GM18868 (cell line): ENCODE data around the gene SEMA3D.
"Not testable (repeated sequence)": the region's sequence is repeated elsewhere in the genome, so short reads cannot be mapped to it uniquely, and the experiment has no call there.

Source experiments
- ATAC-seq: cut with Tn5 transposase; IDR thresholded peaks from one replicate; pipeline ENCODE4 v1.9.1; 2021; ENCODE audit warnings: mild to moderate bottlenecking, moderate library complexity; ENCODE audit not compliant: unreplicated experiment

Gene SEMA3D

GRCh38 chr7:85000735-85001350, 186.0 kb downstream of the SEMA3D start:
- no peak for ATAC-seq

GRCh38 chr7:84999450-84999849, 187.4 kb downstream of the SEMA3D start:
- ATAC-seq = no peak

DNA sequence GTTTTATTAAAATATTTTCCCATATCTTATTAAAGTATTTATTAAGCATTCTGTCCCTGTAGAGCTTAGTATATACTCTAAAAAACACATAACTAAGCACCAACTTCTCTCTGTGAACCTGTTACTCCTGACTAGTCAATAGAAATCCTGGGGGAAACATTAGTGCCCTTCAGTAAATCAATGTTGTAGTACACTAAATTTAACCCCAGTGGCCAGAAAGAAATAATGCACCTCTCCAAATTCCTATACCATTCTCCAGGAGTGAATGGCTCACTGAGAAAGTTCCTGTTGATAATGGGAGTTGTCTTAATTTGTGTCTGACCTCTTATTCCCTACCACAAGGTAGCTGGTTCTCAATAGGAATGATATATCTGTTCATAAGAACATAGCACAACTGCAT, 188.2 kb downstream of the SEMA3D start:
- no peak for ATAC-seq

DNA sequence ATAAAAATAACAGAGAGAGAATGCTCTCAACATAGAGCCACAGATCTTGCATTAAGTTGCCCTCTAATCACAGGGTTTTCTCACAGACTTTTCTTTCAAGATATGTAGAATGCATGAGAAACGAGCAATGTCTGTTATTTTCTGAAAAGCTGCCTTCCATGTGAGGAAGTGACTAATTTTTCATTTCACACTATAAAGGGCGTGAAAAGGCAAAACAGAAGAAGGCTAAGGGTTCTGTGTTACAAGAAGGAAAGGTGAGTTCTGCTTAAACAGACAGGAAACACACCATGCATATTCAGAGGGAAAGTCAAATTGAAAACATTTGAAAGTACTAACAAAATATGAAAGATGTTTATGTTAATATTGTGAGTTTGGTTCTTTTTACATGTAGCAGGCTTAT, 189.2 kb downstream of the SEMA3D start:
- ATAC-seq = no peak

- not testable (repeated sequence) for ATAC-seq
Observed at GRCh38 chr7:84992954-84993353, 193.9 kb downstream of the SEMA3D start.

- ATAC-seq = no peak
Observed at GRCh38 chr7:84985073-84985784, 201.6 kb downstream of the SEMA3D start.

GRCh38 chr7:84982199-84982598, 204.7 kb downstream of the SEMA3D start:
- no peak for ATAC-seq

- ATAC-seq = no peak
Observed at GRCh38 chr7:84981055-84981976, 205.5 kb downstream of the SEMA3D start.

- no peak for ATAC-seq
Observed at GRCh38 chr7:84975586-84976185, 211.2 kb downstream of the SEMA3D start.

- ATAC-seq = no peak
Observed at GRCh38 chr7:84971360-84971759, 215.5 kb downstream of the SEMA3D start.

DNA sequence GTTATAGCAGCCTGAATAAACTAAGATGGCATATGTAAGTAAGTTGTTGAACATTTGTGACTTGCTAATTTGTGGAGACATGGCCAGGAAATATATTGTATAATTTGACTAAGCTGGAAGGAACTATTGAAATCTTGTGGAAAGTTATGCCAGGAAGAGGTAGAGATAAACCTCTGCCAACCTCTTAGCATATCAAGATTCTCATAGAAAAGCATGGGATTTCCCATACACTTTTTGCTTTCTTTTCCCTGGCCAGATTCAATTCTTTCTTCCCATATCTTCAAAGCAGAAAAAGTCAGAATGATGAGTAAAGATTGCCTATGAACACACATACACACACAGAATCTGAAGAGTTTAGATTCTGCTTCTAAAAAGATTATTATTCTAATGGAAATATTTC, 216.2 kb downstream of the SEMA3D start:
- ATAC-seq = no peak

- ATAC-seq = no peak
Observed at GRCh38 chr7:84953234-84953633, 233.6 kb downstream of the SEMA3D start.

DNA sequence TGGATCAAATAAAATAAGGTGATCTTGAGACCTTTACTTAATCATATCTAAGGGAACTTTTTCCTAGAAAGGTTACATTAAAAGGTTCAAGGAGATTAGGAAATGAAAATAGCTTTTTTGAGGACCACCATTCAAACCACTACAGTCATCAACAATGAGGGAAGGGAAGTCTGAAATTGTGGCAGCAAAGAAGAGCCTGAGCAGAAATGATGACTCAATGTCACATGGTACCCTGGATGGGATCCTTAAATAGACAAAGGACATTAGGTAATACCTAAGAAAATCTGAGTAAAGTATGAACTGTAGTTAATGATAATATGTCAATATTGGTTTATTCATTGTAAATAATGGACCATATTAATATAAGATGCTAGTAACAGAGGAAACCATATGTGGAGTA, 236.0 kb downstream of the SEMA3D start:
- no peak for ATAC-seq

DNA sequence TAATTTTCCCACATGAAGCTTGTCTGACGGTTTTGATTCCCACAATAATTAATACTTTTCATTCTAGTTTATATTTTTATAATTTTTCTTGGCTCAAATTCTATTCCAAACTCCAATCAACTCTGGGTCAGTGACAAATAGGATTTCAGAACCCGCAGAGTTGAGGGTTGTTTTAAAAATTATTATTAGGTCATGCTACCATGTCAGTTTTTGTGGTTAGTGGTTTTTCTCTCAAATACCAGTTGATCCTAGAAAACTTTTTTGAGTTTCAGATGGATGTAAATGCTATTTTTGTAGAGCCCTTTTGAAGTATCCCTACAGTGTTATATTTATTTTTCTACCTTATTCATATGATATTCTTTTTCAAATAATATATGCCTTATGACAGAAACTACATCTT, 237.4 kb downstream of the SEMA3D start:
- ATAC-seq = no peak

- ATAC-seq = no peak
Observed at GRCh38 chr7:84949067-84949466, 237.8 kb downstream of the SEMA3D start.

DNA sequence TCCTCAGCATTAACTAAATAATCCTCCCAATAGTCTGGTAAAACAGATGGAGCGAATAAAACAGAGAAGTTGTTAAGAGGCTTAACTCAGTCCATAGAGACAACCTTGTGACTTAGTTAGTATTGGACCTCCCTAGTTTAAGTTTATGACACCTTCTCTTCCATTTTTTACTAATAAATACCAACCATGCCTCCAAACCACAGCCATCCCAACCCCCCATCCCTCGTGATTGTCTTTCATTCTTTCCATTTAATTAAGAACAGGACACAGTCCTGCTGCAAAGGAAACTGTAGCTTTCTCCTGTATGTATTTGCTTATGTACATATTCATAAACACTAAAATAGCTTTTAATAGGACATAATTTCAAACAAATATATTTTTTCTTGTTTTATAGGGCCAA, 238.2 kb downstream of the SEMA3D start:
- ATAC-seq = no peak

DNA sequence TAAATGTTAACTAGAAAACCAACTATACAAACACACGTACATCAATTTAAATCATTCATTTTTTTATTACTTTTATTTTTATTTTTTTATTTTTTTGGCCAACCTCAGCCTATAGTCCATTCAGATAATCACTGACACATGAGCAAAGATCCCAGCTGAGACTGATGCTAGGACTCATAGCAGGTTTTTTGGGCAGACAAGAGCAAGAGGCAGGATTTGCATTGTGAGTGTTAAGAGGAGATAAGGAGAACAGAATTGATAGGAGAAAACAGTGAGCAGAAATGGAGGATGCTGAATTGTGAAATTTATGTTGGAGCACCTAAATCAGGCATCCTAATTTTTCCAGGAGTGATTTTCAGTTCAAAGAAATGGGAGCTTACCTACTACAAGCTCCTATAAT, 240.3 kb downstream of the SEMA3D start:
- no peak for ATAC-seq
